Left kidney (tissue), 2 donors: Measurements from ENCODE around the gene IL25. TPM values are rescaled to one million over a fixed set of nuclear protein-coding genes. Genes with fewer than 3 reads are reported as not detected.
"Not testable (repeated sequence)": the region's sequence is repeated elsewhere in the genome, so short reads cannot be mapped to it uniquely, and the experiment has no call there.

Experiments used
- DNase-seq: peaks from one replicate; pipeline ENCODE4 v3.0.0-alpha.2; 2013
- polyA plus RNA-seq: library from polyadenylated mRNA; unstranded; fragments of 120-200 nt; gene quantifications from one replicate; pipeline ENCODE4 v1.2.1, GENCODE V29; 2013; ENCODE audit not compliant: insufficient read length

The IL25 gene
- polyA plus RNA-seq, 1 donor = not detected

DNA sequence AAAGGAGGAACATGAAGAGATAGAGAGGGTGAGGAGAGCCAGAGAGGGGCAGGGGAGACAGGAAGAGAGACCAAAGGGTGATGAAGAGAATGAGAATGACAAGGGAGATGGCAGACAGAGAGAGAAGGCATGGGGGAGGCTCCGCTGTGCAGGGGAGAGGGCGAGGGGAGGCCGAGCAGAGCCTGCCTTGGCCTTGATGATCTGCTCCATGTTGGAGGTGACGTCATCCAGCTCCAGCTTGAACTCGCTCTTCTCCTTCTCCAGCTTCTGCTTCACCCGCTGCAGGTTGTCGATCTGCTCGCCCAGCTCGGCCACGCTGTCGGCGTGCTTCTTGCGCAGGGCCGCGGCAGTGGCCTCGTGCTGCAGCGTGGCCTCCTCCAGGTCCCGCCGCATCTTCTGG, 17.3 kb downstream of the IL25 start:
- not testable (repeated sequence) for DNase-seq

DNA sequence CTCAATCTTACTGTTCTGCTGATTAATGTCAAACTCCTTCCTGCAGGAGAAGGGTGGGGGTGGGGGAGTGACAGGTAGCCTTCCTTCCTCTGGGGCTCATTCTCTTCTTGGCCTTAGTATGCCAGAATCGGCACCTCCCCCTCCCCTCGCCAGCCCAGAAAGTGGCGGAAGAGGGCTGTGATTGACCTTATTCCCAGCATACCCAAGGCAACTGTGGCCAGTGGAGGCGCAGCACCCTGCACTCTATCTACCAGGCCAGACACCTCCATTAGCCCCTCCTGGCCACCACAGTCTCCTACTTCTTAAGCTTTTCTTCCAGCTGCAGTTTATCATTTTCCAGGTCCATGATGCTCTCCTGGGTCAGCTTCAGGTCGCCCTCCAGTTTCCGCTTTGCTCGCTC, 20.0 kb downstream of the IL25 start:
- DNase-seq = no peak

DNA sequence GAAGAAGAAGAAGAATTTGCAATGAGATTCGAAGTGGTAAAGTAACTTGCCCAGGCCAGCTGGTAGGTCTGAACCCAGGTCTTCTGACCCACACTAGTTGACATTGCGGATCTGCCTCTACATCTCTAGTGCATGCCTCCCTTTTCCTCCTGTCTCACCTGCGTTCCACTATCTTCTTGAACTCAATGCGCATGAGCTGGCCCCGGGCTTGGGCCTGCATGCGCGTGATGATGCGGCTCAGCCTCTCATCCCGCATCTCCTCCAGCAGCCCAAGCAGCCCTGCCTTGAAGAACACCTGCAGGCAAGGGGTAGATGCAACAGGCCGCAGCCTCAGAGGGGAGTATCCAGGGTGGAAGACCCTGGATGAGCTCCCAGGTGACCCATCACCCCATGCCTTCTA, 23.5 kb downstream of the IL25 start:
- no peak for DNase-seq

DNA sequence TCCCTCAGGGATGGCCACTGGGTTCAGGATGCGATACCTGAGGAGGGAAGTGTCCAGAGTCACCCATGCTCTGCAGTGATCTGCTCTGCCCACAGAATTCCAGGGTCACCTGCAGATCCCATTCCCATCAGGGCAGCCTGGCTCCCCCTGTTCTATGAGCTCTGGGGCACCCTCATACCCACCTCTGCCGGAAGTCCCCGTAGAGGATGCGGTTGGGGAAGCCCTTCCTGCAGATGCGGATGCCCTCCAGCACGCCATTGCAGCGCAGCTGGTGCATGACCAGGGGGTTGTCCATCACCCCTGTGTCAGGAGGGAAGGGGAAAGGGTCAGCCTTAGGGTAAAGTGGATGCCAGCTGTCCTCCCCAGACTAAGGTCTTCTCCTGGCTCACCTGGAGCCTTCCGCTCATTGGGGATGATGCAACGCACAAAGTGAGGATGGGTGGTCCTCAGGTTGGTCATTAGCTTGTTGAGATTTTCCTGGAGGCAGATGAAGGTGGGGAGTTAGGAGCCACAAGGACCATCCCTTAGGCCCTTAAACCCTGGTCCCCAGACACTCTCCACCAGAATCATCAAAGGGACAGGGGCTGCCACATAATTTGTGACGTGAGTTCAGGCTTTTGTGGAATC, 24.3 kb downstream of the IL25 start:
- DNase-seq = no peak

DNA sequence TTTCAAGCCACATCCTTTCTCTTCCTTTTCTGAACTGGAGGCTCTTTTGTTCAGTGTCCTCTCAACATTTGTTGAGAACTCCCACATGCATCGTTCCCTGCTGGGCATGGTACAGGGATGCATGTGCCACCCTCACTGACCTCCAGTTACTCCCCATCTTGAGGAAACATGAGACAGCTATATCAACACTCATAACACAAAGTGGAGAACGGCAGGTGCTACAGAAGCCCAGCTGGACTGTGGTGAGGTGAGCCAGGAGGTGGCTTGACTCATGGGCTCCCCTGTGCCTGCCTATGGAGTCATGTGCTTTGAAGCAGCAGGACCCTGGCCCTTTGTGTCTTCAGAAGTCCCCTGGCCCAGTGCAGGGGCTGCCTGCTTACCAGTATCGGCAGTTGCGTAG, 25.7 kb downstream of the IL25 start:
- no peak for DNase-seq

DNA sequence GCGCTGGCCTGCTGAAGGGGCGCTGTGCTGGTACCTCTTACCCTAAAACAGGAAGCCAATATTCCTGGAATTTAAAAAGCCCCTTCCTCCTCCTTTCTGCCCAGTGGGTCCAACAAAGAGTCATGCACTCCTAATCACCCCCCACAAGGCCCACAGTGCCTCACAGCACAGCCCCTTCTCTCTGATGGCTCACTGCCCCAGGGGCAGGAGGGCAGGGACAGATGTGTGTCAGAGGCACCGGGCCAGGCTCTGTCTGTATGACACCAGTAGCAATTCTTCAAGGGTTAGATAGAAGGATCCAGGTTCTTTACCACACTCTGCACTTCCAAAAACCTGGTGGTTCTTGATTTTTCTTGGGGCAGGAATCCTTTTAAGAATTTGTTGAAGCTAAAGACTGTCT, 26.5 kb downstream of the IL25 start:
- DNase-seq = no peak

DNA sequence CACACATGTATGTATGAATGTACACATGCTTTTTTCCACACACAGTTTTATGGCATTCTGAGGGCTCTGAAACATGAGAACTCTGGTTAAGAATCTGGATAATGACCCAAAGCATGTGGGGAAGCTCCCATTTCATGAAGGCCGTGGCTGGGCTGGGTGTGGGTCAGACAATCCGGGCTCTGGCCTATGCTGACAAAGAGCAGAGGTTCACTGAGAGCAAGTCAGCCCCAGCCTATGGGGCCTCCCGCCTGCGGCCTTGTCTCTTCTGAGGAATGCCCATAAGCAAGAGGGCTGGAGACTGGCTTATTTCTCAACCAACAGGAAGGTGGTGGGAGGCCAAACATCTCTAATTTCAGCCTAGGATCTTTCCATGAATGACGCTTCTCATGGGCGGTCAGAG, 27.0 kb downstream of the IL25 start:
- DNase-seq = no peak

DNA sequence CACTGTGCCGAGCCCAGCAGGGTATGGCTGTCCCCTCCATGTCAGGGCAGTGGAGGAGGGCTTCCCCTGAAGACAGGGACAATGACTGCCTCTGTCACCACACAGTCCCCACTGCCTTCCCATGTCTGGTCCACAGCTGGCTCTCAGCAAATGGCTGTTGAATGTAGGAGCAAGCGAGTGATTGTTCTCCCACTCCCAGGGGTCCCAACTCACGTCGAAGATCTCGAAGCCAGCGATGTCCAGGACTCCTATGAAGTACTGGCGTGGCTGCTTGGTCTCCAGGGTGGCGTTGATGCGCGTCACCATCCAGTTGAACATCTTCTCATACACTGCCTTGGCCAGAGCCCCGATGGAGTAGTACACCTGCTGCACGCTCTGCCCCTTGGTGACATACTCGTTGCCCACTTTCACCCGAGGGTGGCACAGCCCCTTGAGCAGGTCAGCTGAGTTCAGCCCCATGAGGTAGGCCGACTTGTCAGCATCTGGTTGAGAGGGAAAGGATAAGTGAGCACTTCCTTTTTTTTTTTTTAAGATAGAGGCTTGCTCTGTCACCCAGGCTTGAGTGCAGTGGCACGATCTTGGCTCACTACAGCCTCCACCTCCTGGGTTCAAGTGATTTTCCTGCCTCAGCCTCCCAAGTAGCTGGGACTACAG, 28.0 kb downstream of the IL25 start:
- DNase-seq = not testable (repeated sequence)

DNA sequence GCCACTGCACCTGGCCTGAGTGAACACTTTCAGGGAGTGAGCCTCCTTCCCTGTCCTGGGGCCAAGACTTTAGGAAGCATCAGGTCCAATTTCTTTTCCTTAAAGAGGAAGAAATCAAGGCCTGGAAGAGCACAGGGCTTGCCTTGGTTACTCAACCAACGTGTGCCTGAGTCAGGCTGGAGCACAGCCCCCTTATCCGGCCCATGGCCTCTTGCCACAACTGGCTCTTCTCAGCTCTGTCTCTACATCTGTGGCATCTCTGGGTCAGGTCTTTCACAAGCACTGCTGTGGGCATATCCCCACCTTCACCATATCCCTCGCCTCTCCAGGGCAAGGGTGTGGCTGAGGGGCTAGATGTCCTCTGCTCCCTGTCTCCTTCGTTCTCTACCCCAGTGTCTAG, 28.7 kb downstream of the IL25 start:
- no peak for DNase-seq

DNA sequence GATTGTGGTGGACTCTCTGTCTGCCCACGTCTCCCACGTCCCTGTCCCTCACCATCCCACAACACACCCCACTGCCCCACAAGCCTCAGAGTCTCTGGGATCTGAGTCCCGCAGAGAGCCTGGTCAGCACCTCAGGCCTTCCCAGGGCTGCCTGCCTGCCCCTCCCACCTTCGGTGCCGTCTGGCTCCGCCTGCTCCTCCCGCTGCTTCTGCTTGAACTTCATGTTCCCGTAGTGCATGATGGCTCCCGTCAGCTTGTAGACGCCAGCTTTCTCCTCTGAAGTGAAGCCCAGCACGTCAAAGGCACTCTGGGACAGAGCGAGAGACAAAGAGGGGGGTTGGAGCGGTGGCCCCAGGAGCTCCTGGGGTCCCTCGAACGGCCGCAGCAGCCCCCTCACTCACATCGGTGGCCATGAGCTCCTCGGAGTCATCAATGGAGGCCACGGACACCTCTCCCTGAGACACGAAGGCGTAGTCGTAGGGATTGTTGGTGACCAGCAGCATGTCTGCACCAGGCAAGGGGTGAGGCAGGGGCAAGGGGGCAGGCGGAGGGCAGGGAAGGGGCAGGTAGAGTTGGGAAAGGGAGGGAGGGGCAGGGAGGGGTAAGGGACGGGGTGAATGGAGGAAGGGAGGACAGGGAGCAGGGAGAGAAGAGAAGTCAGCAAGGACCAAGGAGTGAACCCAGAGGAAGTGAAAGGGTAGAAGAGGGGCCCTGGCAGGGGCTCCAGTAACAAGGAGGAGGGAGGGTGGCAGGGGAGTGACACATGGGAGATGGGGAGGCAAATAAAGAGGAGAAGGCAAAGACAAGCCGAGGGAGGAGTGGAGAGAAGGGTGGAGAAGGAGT, 29.9 kb downstream of the IL25 start:
- DNase-seq = no peak

DNA sequence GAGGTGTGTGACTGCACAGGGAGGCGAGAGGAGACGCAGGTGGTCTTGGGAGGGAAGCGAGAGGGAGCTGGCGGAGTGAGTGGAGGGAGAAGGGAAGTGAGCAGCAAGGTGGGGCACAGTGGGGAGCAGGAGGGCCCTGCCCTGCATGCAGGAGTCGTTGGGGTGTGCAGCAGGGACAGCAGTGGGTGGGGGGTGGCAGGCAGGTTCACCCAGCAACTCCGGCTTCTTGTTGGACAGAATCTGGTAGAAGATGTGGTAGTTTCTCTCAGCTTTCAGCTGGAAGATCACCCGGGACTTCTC, 30.5 kb downstream of the IL25 start:
- no peak for DNase-seq

DNA sequence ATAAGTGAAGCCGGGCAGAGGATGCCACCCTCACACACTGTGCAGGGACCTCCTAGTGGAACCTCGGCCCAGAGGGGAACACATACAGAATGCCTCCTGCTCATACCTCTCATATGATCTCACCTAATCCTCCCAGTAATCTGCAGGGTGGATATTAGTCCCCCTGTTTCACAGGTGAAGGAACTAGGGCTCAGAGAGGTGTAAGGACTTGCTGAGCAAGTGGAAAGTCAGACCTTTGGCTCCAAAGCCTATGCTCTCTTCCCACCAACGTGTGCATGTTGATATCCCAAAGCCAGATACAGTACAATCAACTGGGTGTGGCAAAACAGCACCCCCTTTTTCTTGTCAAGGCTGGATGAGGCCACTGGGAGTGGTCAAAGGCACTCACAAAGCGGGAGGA, 31.3 kb downstream of the IL25 start:
- DNase-seq = no peak

DNA sequence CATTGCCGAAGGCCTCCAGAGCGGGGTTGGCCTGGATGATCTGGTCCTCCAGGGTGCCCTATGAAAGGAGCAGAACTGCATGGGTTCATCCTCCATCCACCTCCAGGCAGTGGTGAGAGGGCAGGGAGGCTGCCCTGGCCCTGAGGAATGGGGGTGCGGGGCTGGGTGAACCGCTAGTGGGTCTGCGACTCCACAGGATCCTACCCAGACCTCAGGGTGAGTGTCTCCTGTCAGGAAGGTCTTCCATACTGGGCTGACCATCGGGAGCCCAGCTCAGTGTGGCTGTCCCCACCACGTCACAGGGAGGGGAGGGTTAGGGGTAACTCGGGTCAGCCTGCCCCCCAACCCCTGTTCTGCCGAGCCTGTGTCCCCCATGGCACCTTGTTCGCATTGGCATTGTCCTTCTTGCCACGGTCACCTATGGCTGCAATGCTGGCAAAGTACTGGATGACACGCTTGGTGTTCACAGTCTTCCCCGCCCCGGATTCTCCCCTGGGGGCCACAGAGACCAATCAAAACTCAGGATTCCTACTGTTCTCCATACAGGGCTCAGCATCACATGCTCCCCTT, 31.8 kb downstream of the IL25 start:
- DNase-seq = no peak

DNA sequence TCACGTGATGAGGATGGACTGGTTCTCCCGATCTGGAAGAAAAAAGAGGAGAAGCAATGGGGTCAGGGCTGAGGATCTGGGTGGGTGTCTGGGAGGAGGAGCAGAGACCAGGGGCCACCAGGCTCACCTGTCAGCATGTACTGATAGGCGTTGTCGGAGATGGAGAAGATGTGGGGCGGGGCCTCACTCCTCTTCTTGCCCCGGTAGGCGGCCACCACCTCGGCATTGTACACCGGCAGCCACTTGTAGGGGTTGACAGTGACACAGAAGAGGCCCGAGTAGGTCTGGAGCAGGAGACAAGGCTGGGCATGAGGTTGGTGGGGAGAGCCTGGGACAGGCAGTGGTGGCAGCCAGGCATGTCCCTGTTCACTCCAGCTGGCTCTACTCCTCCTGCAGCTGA, 32.5 kb downstream of the IL25 start:
- no peak for DNase-seq

DNA sequence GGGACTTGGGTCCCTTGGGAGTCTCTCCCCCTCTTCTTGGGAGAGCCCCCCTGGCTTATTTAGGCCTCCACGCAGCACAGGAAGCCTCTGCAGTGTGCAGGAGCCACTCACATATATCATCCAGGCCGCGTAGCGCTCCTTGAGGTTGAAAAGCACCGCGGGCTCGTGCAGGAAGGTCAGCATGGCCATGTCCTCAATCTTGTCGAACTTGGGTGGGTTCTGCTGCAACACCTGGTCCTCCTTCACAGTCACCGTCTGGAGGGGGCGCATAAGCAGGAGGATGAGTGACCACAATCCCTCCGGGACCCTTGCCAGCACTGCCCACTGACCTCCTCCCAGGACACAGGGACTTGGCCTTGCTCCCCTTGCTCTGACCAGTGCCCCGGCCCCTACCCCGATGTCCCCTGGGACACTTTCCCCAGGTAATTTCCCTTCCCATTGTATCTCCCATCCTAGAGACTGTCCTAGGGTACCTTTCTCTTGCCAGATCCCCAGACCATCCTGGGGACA, 33.0 kb downstream of the IL25 start:
- no peak for DNase-seq

DNA sequence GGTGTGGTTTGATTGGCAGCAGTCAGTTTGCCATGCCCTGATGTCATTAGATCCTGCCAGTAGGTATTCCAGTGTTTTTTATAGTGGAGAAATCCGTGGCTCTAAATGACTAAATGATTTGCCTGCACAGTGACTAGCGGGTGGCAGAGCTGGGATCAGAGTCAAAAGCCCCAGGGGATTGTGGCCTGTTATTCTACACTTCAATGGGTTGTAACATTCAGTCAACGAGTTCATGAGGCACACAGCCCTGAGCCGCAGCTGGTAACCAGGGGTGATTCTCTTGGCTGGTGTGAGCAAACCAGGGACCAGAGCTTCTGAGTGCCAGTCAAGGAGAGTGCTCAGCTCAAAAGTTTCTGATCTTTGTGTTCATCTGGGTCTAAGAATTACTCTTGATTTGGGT, 33.6 kb downstream of the IL25 start:
- no peak for DNase-seq

DNA sequence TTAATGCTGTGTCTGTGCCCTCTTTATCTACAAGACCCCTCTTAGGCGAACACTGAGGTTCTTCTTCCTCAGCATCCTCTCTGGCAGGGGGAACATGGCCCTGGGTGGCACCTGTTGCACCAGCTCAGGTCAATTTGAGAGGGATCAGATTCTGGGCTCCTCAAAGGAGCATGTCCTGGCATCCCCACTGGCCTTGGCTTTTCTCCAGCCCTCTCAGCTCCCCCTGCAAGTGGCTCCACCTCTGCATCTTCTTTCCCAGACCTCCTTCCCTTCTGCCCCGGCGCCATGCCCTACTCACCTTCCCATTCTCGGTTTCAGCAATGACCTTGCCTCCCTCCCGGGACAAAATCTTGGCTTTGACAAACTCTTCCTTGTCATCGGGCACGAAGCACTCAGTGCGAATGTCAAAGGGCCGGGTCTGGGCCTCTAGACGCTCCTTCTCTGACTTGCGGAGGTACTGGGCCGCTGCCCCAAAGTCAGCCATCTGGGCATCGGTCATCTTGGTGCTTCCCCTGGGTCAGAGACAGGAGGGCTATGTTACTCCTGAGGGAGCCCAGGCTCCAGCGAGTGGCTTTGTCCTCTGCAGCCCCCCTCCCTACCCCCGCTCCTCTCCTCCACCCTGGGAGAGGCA, 34.2 kb downstream of the IL25 start:
- DNase-seq = no peak

DNA sequence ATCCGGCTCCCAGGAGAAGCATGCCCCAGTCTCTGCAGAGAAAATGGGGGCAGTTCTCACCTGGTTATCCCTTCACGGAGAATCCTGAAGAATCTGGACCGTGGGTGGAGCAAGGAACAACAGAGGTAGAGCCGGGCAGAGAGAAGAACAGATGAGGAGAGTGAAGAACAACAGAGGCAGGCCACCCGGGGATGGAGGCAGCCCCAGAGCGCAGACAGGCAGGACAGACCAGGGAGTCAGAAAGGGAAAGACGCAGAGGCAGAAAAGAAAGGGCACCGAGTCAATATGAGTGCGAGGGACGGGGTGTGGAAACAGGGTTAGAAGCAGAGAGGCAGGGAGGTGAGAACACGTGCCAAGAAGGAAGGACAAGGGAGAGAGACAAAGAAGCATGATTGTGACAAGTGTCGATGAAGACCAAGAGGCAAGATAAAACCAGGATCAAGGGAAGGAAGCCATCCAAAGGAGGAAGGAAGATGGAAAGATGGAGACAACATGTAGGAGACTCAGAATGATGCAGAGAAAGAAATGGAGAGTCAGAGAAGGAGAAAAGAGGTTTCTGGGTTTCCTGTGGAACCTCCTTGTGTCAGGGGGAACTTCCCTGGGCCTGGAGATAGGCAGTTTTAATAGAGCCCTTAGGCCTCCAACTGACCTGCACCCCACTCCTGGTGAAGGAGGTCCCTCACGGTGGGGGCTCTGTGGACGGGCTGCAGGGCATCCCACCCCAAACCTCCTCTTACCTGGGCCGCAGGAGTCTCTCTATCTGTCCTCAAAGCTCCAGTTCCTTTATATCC, 35.1 kb downstream of the IL25 start, which contains the start of gene MYH6:
MYH6 (minus strand) TSS at position 758 of the 791 bp plus-strand sequence. CDS start 1,050 bp downstream, outside the sequence.
- no peak for DNase-seq

DNA sequence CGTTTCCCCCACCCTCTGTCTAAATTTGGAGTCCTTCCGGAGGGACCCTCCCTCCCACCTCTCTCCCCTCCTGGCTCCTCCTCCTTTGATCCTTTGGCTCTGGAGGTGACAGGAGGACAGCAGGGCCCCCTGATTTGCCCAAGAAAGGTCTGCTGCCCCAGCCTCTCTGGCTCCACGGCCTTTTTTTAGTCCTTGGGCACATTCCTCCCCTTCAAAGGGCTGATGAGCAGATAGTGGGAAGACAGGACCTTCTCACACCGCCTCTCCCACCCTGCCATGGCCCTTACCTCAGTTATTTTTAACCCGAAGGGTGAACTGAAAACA, 35.7 kb downstream of the IL25 start:
- DNase-seq = no peak

DNA sequence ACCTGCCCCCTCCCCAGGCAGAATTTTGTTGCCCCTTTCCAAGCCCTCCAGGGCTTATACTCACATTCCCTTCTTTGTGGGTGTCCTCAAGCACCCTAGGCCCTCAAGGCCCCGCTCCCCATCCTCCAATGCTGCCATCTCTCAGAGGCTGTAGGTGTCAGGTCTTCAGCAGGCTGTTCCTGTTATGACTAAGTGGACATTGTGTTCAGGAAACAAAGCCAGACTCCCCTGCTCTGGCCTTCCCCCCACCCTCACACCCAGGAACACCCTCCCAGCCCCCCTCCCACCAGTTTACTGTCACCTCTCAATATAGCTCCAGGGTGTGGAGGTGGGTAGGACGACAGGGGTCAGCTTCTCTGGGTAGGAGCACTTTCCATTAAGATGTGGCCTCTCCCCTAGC, 36.9 kb downstream of the IL25 start:
- DNase-seq = no peak

DNA sequence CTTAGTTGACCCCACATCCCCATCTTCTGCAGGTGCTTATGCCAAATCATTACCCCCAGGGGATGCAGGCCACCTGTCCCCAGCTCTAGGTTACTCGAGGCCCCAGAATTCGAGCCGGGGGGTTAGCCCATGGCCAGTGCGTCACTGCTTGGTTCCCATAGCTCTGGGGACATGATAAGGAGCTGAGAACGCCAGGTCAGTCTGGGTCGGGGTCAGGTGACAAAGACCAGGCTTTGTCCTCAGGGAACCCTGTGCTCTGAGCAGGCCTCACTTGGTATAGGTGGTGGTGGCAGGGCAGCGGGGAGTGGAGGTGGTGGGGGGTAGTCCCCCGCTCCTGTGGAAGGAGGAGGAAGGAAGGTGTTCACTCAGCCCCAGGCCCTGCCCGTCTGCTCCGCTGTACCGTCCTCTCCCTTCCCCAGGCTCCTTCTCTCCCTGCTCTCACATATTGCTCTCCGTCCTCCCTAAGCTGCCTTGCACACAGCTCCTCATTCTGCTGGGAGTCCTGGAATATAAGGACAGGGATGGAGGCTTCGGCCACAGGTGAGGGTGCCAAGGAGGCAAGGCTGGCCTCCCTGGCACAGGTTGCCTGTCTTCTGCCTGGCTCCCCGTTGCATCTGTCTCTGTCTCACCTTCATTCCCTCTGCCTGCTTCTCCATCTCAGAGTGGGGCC, 37.5 kb downstream of the IL25 start:
- DNase-seq = no peak
